KBM-7 (cell line): ENCODE results near the gene SEC24D.
"Not testable (repeated sequence)": the region's sequence is repeated elsewhere in the genome, so short reads cannot be mapped to it uniquely, and the experiment has no call there.

Experiments used
- DNase-seq: peaks from one replicate; pipeline ENCODE4 v3.0.0-alpha.2; 2015
- in situ Hi-C: fragments of 300-500 bp; cut with MboI; formaldehyde crosslinking; loops from 2 replicates; pipeline ENCODE4 v1.14.3; 2020; ENCODE audit warnings: low sequenced_read_pairs, low pct_unique_long_range_greater_than_20kb, mixed read lengths

SEC24D gene, protein sequence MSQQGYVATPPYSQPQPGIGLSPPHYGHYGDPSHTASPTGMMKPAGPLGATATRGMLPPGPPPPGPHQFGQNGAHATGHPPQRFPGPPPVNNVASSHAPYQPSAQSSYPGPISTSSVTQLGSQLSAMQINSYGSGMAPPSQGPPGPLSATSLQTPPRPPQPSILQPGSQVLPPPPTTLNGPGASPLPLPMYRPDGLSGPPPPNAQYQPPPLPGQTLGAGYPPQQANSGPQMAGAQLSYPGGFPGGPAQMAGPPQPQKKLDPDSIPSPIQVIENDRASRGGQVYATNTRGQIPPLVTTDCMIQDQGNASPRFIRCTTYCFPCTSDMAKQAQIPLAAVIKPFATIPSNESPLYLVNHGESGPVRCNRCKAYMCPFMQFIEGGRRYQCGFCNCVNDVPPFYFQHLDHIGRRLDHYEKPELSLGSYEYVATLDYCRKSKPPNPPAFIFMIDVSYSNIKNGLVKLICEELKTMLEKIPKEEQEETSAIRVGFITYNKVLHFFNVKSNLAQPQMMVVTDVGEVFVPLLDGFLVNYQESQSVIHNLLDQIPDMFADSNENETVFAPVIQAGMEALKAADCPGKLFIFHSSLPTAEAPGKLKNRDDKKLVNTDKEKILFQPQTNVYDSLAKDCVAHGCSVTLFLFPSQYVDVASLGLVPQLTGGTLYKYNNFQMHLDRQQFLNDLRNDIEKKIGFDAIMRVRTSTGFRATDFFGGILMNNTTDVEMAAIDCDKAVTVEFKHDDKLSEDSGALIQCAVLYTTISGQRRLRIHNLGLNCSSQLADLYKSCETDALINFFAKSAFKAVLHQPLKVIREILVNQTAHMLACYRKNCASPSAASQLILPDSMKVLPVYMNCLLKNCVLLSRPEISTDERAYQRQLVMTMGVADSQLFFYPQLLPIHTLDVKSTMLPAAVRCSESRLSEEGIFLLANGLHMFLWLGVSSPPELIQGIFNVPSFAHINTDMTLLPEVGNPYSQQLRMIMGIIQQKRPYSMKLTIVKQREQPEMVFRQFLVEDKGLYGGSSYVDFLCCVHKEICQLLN

DNA sequence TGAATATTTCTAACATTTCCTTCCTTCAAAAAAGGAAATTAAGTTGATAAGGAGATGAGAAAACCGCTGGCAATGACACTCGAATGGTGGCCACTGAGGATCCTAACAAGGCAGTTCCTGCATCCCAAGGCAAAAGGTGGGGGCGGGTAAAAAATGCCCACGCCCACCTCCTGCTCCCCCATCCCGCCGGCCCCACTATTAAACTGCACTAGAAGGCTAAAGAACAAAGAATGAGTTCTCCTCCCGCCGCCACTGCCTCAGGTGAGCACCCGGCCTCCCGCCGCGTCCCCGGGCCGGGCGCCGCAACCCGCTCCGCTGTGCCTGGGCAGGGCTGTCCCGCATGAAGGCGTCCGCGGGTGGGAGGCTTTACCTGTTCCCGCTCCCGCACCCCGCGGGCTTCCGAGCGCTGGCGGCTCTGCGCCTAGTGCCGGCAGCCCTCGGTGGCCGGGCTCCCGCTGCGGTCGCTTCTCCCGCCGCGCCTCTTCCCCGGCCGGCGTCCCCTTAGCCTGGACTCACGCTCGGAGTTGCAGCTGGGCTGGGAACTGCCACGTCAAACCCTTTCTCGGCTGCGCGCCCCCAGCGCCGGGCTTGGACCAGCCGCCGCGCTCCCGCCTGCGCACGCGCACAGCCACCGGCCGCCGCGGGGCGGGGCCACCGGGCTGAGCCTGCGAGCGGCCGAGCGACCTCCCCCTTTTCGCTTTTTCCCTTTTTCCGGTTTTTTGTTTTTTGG, at the start of gene SEC24D:
Gene SEC24D (minus strand): TSS at position 556 of the 730 bp plus-strand sequence. CDS start 2,430 bp downstream, outside the sequence.
- peak; percentile 82 for DNase-seq
- in situ Hi-C loops = no loop called here

DNA sequence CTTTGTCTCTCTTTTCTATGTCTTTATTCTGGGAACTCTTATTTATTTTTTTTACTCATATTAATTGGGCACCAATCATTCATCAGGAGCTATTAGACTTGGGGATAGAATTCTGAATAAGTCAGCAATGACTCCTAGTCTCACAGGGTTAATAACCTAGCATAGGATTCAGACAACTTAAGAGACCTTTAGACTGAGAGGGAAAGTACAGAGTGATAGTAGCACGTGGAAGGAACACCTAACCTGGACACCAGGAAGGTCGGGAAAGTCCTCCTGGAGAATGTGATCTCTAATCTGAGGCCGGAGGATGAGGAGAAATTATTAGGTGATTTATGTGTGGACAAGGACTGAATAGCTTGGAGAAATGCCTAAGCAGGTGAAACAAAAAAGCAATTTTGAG, 48.8 kb upstream of the SEC24D start:
- no peak for DNase-seq
- in situ Hi-C loops = no loop called here

DNA sequence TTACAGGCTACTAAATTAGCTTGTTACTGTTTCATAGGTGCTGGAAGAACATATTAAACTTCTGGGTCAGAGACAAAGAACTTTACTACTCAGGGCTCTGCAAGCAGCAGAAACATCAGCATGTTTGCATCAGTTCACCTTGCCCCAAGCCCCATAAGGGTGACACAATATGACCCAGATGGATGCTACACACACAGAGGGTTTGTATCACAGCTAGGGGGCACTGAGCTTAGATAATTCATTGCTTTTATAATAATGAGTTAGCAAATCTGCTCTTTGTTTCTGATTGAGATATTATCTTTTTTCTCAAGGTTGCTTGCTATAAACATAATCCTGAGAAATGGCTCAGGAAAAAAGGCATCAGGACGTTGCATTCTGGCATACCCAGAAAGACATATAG, 47.9 kb upstream of the SEC24D start:
- in situ Hi-C loops = no loop called here
- DNase-seq = no peak

DNA sequence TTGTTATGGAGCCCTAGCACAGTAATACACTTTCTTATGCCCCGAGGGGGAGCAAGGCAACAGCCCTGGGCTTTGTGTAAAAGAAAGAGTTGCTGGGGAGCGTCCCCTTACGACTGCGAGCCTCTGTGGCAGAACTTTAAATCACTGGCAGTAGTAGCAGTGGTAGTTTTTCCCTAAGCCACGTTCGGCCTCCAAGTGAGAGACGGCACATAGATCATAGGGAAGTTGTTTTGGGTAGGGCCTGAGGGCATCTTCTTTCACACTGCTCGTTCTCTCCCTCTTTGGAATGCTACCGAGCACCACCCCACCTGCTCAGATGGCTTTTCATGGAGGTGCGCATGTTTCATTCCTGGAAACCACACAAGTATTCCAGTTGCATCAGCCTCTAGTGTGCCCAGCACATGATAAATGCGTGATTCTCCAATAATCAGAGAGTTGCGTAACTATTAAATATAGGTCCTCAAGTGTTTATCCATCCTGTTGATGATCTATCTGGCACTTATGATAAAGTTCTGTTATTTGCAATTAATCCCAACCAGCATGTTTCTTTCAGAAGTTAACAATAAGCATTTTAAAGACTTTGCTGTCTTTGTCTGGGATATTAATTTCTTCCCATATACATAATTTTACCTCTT, 45.7 kb upstream of the SEC24D start:
- no peak for DNase-seq
- in situ Hi-C loops = no loop called here

DNA sequence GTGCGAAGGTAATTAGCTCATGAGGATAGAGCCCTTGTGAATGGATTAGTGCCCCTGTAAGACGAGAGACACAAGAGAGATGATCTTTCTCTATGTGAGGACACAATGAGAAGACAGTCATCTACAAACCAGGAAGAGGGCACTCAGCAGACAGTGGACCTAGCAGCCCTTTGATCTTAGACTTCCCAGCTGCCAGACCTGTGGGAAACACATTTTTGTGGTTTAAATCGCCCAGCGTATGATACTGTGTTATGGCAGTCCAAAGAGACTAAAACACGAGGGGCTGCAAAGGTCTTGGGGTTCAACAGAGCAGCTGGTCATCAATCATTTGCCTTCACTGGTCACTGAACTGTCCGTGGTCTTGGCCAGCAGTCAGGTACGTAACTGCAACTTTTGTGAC, 43.5 kb upstream of the SEC24D start:
- in situ Hi-C loops = no loop called here

DNA sequence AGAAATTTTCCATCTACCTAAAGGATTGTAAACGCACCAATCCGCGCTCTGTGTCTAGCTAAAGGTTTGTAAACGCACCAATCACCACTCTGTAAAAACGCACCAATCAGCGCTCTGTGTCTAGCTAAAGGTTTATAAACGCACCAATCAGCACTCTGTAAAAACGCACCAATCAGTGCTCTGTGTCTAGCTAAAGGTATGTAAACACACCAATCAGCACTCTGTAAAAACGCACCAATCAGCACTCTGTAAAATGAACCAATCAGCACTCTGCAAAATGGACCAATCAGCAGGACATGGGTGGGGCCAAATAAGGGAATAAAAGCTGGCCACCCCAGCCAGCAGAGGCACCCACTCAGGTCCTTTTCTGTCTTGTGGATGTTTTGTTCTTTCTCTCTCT, 42.6 kb upstream of the SEC24D start:
- in situ Hi-C loops = not testable (repeated sequence)

More for the DNA sequence above, 43.5 kb upstream of the SEC24D start:
- DNase-seq = no peak

DNA sequence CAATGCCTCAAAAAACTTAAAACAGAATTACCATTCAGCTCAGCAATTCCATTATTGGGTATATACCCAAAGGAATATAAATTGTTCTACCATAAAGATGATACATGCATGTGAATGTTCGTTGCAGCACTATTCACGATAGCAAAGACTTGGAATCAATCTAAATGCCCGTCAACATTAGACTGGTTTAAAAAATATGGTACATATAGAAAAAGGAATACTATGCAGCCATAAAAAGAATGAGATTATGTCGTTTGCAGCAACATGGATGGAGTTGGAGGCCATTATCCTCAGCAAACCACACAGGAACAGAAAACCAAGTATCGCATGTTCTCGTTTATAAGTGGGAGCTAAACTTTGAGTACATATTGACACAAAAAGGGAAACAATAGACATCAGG, 41.9 kb upstream of the SEC24D start:
- DNase-seq = no peak
- in situ Hi-C loops = no loop called here

More for the DNA sequence above, 42.6 kb upstream of the SEC24D start:
- DNase-seq = not testable (repeated sequence)

DNA sequence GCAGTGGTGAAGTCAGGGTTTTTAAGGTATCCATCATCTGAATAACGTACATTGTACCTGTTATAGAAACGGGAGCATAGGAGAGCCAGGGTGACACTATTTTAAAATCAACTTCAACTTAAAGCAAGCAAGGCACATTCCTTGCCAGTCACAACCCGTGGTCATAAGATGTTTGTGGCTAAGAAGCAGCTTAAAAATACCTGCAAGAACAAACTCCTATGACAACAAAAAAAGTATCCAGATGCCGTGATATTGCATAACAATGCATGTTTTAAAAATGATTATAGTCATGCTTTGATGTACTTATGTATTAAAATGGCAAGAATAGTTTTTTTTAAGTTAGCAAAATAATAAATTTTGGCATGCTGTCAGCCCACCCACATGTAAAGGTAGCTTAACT, 36.3 kb upstream of the SEC24D start:
- in situ Hi-C loops = no loop called here

DNA sequence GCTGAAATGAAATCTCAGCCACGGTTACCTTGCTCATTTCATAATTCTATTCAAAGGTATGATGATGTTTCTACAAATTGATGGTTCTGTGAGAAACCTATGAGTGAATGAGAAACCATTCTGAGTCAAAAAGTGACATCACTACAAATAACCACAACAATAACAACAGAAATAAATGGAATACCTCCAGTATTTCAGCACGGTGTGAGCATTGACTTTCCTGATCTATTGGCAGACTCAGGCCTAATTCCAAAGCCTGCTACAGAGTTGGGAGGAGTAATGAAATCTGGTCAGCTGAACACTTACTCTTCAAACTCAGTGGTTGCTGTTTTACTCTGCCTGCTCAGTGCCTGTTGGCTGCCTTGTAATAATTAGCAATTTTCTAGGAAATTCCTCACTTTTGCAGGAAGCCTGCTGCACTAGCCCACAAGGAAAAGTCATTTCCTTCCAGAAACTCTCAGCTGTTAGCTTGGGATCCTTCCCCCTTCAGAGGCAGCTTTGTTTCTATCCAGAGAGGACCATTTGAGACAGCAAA, 33.9 kb upstream of the SEC24D start:
- in situ Hi-C loops = no loop called here
- DNase-seq = no peak

More for the DNA sequence above, 36.3 kb upstream of the SEC24D start:
- DNase-seq = no peak

DNA sequence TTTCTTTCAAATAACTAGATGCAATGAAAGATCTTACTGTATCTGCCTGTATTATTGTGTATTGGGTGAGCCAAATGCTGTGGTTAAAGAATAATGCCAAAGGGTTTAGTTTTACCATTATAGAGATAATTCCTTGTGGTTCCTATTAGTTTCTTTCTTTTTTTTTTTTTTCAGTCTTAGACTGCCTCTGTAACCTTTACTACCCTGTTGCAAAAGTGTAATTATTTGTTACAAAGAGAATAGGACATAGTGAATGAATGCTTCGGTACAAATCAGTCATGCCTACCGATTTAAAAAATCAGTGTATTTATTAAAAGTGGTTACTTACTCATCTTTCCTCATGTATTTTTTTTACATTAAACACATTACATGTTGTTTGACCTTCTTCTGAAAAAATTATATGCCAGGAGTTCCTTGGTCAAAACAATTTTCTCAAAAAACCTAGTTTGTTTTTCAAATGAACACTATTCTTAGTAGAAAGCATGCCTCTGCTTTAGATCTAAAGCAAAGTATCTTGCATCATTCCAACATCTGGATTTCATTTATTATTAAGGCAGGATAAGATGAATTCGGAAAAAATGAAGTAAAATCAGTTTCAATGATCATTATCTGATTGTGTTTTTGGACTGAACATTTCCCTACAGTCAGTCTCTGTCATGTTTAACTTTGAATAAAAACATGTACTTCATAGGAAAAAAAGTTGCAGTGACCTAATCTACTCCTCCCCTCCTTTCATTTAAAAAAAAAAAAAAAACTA, 31.6 kb upstream of the SEC24D start:
- DNase-seq = no peak
- in situ Hi-C loops = no loop called here

DNA sequence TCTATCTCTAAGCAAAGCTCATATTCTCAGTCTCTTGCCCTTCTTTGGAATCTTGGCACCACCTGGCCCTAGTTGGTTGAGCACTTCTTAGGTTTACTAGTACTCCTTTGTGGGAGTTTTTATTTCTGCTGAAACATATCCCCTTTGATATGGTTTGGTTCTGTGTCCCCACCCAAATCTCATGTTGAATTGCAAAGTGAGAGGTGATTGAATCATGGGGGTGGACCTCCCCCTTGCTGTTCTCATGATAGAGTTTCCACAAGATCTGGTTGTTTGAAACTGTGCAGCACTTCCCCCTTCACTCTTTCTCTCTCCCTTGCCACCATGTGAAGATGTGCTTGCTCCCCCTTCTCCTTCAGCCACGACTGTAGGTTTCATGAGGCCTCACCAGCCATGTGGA, 30.5 kb upstream of the SEC24D start:
- in situ Hi-C loops = no loop called here

DNA sequence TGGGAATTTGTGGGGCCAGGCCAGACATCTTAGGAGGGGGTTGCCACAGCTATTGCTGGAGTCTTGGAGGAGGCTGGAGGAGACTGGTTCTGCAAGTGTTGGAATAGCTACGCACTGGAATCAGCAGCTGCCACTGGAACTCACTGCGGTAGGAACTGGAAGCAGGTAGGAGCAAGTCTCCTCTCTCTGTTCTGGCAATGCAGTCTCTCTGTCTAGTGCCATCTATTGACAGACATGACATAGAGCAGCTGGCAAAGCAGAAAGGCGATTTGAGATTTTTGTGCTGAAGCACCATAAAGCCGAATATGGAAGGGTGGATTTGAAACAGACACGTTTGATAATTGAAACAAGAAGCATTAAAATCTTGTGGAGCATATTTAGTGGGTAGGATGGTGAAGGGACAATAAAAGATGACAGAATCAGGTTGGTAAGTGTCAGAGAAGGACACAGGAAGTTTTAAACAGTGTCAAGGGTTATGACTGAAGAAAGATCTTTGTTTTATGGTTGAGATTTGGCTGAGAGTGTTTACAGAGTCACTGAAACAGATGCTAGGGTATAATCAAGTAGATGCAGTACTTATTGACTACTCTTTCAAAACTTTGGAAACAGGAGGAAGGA, 29.3 kb upstream of the SEC24D start:
- in situ Hi-C loops = no loop called here
- peak; percentile 50 for DNase-seq

More for the DNA sequence above, 30.5 kb upstream of the SEC24D start:
- no peak for DNase-seq

DNA sequence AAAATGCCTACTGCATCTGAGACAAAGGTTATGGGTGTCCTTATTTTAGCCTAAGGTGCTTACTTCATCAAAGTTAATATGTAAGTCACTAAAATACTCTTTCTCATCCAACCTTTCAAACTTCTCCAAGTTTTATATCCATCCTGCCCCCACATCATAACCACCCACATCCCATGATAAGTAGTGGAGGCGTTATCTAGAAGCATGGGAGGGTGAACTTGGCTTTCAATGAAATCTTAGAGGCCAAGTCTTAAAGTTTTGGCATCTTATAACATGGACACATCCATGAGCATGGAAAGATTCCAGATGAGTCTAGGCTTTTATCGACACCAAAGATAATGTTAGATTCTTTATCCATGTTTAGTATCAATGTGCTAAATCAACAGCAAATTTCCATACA, 22.9 kb upstream of the SEC24D start:
- no peak for DNase-seq
- in situ Hi-C loops = no loop called here

DNA sequence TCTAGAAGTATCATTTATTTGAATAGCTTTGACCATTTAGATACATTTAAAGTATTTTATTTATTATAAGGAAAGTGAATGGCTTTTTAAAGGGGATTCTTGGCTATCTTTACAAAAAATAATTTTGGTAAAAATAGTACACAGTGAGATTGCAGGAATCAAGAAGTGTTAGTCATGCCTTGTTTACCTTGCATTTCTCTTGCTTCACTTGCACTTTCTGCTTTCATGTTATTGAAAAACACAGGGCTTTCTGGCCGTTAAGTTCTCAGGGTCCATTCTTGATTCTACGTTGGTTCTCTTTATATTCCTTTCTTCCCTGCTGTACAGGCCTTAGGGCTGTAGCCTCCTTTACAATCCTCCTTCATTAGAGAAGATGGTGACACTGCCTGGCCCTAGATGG, 21.8 kb upstream of the SEC24D start:
- no peak for DNase-seq
- in situ Hi-C loops = no loop called here

DNA sequence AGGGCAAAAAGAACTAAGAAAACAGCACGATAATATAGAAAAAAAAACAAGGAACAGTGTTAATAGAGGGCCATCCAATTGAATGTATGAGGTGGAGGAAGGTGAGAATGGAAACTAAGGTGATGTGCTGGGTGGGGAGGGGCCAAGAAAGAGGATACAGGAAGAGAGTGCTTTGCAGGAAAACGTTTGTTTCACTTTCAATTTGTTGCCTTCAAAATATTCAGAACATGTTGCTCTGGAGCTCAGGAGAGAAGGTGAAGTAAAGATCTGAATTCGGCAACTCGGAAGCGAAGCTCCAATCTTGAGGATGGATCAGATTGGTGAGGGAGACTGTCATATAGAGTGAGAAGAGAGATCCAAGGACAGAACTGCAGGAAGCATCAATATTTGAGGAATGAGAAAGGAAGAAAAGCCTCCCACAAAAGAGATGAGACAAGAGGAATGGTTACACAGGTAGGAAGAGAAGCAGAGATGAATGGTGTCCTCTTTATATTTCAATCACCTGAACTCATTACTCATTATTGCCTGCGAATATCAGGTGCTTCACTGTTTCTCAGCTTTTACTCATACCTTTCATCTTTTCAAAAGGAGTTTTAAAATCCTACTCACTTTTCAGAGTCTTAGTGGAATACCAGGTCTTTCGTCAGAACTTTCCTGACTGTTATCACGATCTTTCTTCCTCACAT, 14.7 kb upstream of the SEC24D start:
- in situ Hi-C loops = no loop called here
- peak; percentile 33 for DNase-seq

DNA sequence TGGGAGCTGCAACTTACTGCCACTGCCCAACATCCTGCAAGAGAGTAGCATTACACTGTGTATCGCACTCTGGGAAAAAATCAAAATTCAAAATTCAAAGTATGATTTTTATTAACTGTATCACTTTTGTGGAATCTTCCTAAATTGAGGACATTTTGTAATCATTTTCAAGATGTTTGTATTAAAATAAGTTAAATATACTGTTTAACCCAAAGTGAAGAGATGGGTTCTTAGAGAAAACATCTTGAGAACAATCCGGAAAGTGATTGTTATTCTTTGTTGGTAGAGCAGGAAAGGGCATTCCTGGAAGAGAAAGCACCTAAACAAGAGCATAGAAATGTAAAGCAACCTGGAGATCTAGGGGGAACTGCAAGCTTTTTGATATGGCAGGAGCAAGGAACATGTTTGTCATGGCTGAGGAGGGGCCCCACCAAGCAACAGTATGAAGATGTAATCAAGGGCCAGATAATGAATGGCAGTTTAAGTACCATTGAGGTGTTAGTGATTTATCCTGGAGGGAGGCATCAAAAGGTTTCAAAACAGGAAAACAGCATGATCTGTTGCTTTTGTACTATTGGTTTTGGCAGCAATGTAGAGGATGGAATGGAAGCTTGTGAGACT, 14.1 kb upstream of the SEC24D start:
- in situ Hi-C loops = no loop called here

DNA sequence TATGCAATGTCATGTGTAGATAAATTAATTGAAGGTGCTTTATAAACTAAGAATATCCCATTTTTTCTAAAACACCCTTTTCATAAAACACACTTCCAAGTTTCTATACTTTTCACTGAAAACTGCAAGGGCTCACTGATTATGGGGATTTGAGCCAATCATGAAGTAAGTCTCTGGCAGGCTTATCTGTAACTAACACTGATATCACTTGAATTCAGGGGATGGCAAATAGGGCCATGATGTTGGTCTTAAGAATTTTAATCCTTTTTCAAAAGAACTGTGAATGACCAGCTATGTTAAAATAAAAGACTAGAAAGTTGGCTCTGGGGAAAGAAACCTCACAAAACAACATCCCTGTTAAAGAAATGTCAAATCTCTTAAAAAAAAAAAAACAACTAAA, 13.0 kb upstream of the SEC24D start:
- no peak for DNase-seq
- in situ Hi-C loops = no loop called here

More for the DNA sequence above, 14.1 kb upstream of the SEC24D start:
- no peak for DNase-seq
